ENCODE data around the gene ABITRAM.
"Not testable (repeated sequence)": the region's sequence is repeated elsewhere in the genome, so short reads cannot be mapped to it uniquely, and the experiment has no call there.

Gene ABITRAM

GRCh38 chr9:108934323-108934893, at the start of gene ABITRAM:
Gene ABITRAM (plus strand): TSS chr9:108934400. CDS start chr9:108934487, 87 bp downstream.
- DNase-seq (ENCODE audit: low read depth): peak; percentile 62

GRCh38 chr9:108884701-108885100, 49.5 kb upstream of the ABITRAM start:
- DNase-seq (ENCODE audit: low read depth): no peak

GRCh38 chr9:108885643-108886348, 48.4 kb upstream of the ABITRAM start:
- DNase-seq (ENCODE audit: low read depth): peak; percentile 11

GRCh38 chr9:108886594-108887271, 47.5 kb upstream of the ABITRAM start:
- DNase-seq (ENCODE audit: low read depth): not testable (repeated sequence)

GRCh38 chr9:108889649-108890067, 44.5 kb upstream of the ABITRAM start:
- peak; percentile 16 for DNase-seq (ENCODE audit: low read depth)

- DNase-seq (ENCODE audit: low read depth): no peak
Measured at GRCh38 chr9:108894225-108894997, 39.8 kb upstream of the ABITRAM start.

- no peak for DNase-seq (ENCODE audit: low read depth)
Measured at GRCh38 chr9:108897324-108898096, 36.7 kb upstream of the ABITRAM start.

- not testable (repeated sequence) for DNase-seq (ENCODE audit: low read depth)
Measured at GRCh38 chr9:108899023-108899695, 35.0 kb upstream of the ABITRAM start.

GRCh38 chr9:108900176-108900575, 34.0 kb upstream of the ABITRAM start:
- no peak for DNase-seq (ENCODE audit: low read depth)

- no peak for DNase-seq (ENCODE audit: low read depth)
Measured at GRCh38 chr9:108903420-108904103, 30.6 kb upstream of the ABITRAM start.

GRCh38 chr9:108904161-108904560, 30.0 kb upstream of the ABITRAM start:
- no peak for DNase-seq (ENCODE audit: low read depth)

- no peak for DNase-seq (ENCODE audit: low read depth)
Measured at GRCh38 chr9:108905494-108905893, 28.7 kb upstream of the ABITRAM start.

- DNase-seq (ENCODE audit: low read depth): no peak
Measured at GRCh38 chr9:108910402-108910801, 23.8 kb upstream of the ABITRAM start.

GRCh38 chr9:108910914-108911313, 23.3 kb upstream of the ABITRAM start:
- no peak for DNase-seq (ENCODE audit: low read depth)

- no peak for DNase-seq (ENCODE audit: low read depth)
Measured at GRCh38 chr9:108911820-108912219, 22.4 kb upstream of the ABITRAM start.

- DNase-seq (ENCODE audit: low read depth): no peak
Measured at GRCh38 chr9:108913391-108913790, 20.8 kb upstream of the ABITRAM start.

GRCh38 chr9:108919517-108919916, 14.7 kb upstream of the ABITRAM start:
- DNase-seq (ENCODE audit: low read depth): no peak

- not testable (repeated sequence) for DNase-seq (ENCODE audit: low read depth)
Measured at GRCh38 chr9:108920401-108920800, 13.8 kb upstream of the ABITRAM start.

GRCh38 chr9:108921200-108921599, 13.0 kb upstream of the ABITRAM start:
- no peak for DNase-seq (ENCODE audit: low read depth)

- DNase-seq (ENCODE audit: low read depth): no peak
Measured at GRCh38 chr9:108924466-108924865, 9.7 kb upstream of the ABITRAM start.

All from stromal cell of bone marrow (primary cell).